ENCODE measurements around the gene PGM2L1.

PGM2L1 gene

GRCh38 chr11:74288161-74288560 is 110.1 kb downstream of the PGM2L1 start:
- no peak for DNase-seq

- DNase-seq = no peak
Observed at GRCh38 chr11:74284466-74284865, 113.8 kb downstream of the PGM2L1 start.

- no peak for DNase-seq
Observed at GRCh38 chr11:74283580-74284180, 114.6 kb downstream of the PGM2L1 start.

- DNase-seq = no peak
Observed at GRCh38 chr11:74282914-74283371, 115.3 kb downstream of the PGM2L1 start.

GRCh38 chr11:74282421-74282820 is 115.8 kb downstream of the PGM2L1 start:
- DNase-seq = no peak

- DNase-seq = no peak
Observed at GRCh38 chr11:74280494-74280893, 117.7 kb downstream of the PGM2L1 start.

Measured in activated gamma-delta T cell (primary cell).